GM18502 (cell line): ENCODE results near the gene BTRC.
A peak's percentile ranks its signal among the peaks of the same experiment; 100 is the strongest.

Experiments used
- ATAC-seq: cut with Tn5 transposase; IDR thresholded peaks from one replicate; pipeline ENCODE4 v1.9.1; 2021; ENCODE audit warnings: mild to moderate bottlenecking; ENCODE audit not compliant: unreplicated experiment, poor library complexity

BTRC gene

GRCh38 chr10:101602761-101603398, 248.9 kb downstream of the BTRC start:
- peak; percentile 47 for ATAC-seq
